CD4-positive, alpha-beta T cell (primary cell): Measurements from ENCODE around the gene TWSG1. TPM values are rescaled to one million over a fixed set of nuclear protein-coding genes. Genes with fewer than 3 reads are reported as not detected.

Experiments used
- ATAC-seq: fragments of 200-7000 bp; cut with Tn5 transposase; one replicate; pipeline ENCODE4 v1.10.0; 2022; ENCODE audit warnings: mild to moderate bottlenecking; ENCODE audit not compliant: poor library complexity
- CTCF ChIA-PET: fragments of 350-600 bp; sonication (Branson Sonifier 250); formaldehyde crosslinking; loops from one replicate; lab custom pipeline; 2021; ENCODE audit warnings: antibody characterized with exemption, inconsistent platforms; lab: Charles Lee
- POLR2A ChIA-PET: fragments of 350-600 bp; sonication (Branson Sonifier 250); formaldehyde crosslinking; loops from one replicate; lab custom pipeline; 2021; ENCODE audit warnings: antibody characterized with exemption, inconsistent platforms; lab: Charles Lee
- DNase-seq, 14 experiments: peaks; one replicate each; pipeline ENCODE4 v3.0.0-alpha.2; 2013 to 2020; ENCODE audit warnings: mixed read lengths in 2 of 14
- H3K27ac ChIP-seq, 2 donors: one replicate each; pipeline versions ENCODE4 v1.5.1 to v1.7.0; 2013; ENCODE audit warnings: low read length in 2 of 2, low read depth in 1 of 2, mild to moderate bottlenecking in 1 of 2
- H3K27me3 ChIP-seq, 2 experiments: 1 replicate in 1 of 2; 2 replicates in 1 of 2; pipeline versions ENCODE4 v1.6.1 to v1.7.0; 2013; ENCODE audit warnings: low read length in 2 of 2, control low read depth in 1 of 2, mild to moderate bottlenecking in 1 of 2, moderate library complexity in 1 of 2; ENCODE audit not compliant: insufficient read depth in 2 of 2, control insufficient read depth in 1 of 2
- H3K36me3 ChIP-seq: one replicate; pipeline ENCODE4 v1.6.1; 2013; ENCODE audit warnings: low read length, control low read depth; ENCODE audit not compliant: insufficient read depth
- H3K4me1 ChIP-seq: one replicate; pipeline ENCODE4 v1.6.1; 2013; ENCODE audit warnings: low read length, control low read depth; ENCODE audit not compliant: insufficient read depth
- H3K4me3 ChIP-seq: one replicate; pipeline ENCODE4 v1.5.1; 2013; ENCODE audit warnings: mild to moderate bottlenecking, low read length, moderate library complexity
- H3K9me3 ChIP-seq, 2 experiments: 1 replicate in 1 of 2; 2 replicates in 1 of 2; pipeline versions ENCODE4 v1.6.1 to v1.7.0; 2013; ENCODE audit warnings: low read length in 2 of 2, mild to moderate bottlenecking in 2 of 2, control low read depth in 1 of 2, moderate library complexity in 1 of 2; ENCODE audit not compliant: control insufficient read depth in 1 of 2, insufficient read depth in 1 of 2
- H3K27ac Mint-ChIP-seq: one replicate; pipeline ENCODE4 v1.8.0; 2020; ENCODE audit warnings: mixed read lengths
- H3K27me3 Mint-ChIP-seq: one replicate; pipeline ENCODE4 v1.8.0; 2021; ENCODE audit warnings: mixed read lengths
- H3K36me3 Mint-ChIP-seq: one replicate; pipeline ENCODE4 v1.8.0; 2021; ENCODE audit warnings: low read depth, mixed read lengths
- H3K4me1 Mint-ChIP-seq: one replicate; pipeline ENCODE4 v1.8.0; 2021; ENCODE audit warnings: low read depth, mixed read lengths
- H3K4me3 Mint-ChIP-seq: one replicate; pipeline ENCODE4 v1.8.0; 2020; ENCODE audit warnings: mild to moderate bottlenecking, mixed read lengths
- H3K9me3 Mint-ChIP-seq: one replicate; pipeline ENCODE4 v1.8.0; 2020; ENCODE audit warnings: mixed read lengths
- CTCF ChIP-seq: fragments of 200-600 bp; IDR thresholded peaks from one replicate; pipeline ENCODE4 v1.8.0; 2022; ENCODE audit warnings: antibody characterized with exemption, mild to moderate bottlenecking
- intact Hi-C, 2 experiments: fragments of 100-400 bp; cut with DNase I in 1 of 2; cut with micrococcal nuclease in 1 of 2; formaldehyde crosslinking; loops; one replicate each; pipeline versions ENCODE4 v1.15.1 to v1.9.0; 2023 to 2025; cut with DNase I, micrococcal nuclease
- total RNA-seq, 174 experiments: library from RNA in 2 of 174; stranded (reverse) in 2 of 174; gene quantifications; one replicate each; pipeline ENCODE4 v1.2.3 and lab custom pipeline; 2021 to 2026

Gene TWSG1
- total RNA-seq, 2 experiments from 2014 or later: 2.8 TPM

- H3K36me3 Mint-ChIP-seq: no peaks in the 10 kb centered on the region
- no peak overlapping the region for H3K4me3 Mint-ChIP-seq
- TF ChIP-seq CTCF: no peak
- POLR2A ChIA-PET: interaction anchor here (0.8 kb wide), 1 partner anchor 32 kb away, joined by 3 read pairs; no protein-coding TSS in a partner anchor
- no peaks in the 10 kb centered on the region for H3K27me3 ChIP-seq
- ATAC-seq: no peak
- no peaks in the 10 kb centered on the region for H3K9me3 Mint-ChIP-seq
- no peaks in the 10 kb centered on the region for H3K4me1 ChIP-seq
- H3K4me1 Mint-ChIP-seq: no peaks in the 10 kb centered on the region
- H3K4me3 ChIP-seq: no peak overlapping the region
- no peak overlapping the region for H3K27ac ChIP-seq
- H3K9me3 ChIP-seq: no peaks in the 10 kb centered on the region
- H3K36me3 ChIP-seq: no peaks in the 10 kb centered on the region
- no peak overlapping the region for H3K27ac Mint-ChIP-seq
- intact Hi-C loops: no loop called here
- no peak for DNase-seq
- CTCF ChIA-PET: no interaction called here
- H3K27me3 Mint-ChIP-seq: no peaks in the 10 kb centered on the region
These were observed 92.2 kb downstream of the TWSG1 start for GRCh38 chr18:9426753-9427152.

GRCh38 chr18:9428301-9428706, 93.7 kb downstream of the TWSG1 start:
- no peak for TF ChIP-seq CTCF
- ChIA-PET CTCF (no interaction called here), POLR2A (no interaction called here)
- Histone ChIP-seq H3K4me3 (no peak overlapping the region), H3K27ac (no peak overlapping the region), H3K27me3 (no peaks in the 10 kb centered on the region), H3K36me3 (no peaks in the 10 kb centered on the region), H3K9me3 (no peaks in the 10 kb centered on the region), H3K4me1 (no peaks in the 10 kb centered on the region)
- Mint-ChIP-seq H3K4me3 (no peak overlapping the region), H3K9me3 (no peaks in the 10 kb centered on the region), H3K27me3 (peaks cover 2% of the 10 kb centered on the region), H3K27ac (no peak overlapping the region), H3K36me3 (no peaks in the 10 kb centered on the region), H3K4me1 (peaks cover 1% of the 10 kb centered on the region)
- DNase-seq (no peak), ATAC-seq (no peak)
- intact Hi-C loops: no loop called here

GRCh38 chr18:9428862-9429661, 94.5 kb downstream of the TWSG1 start:
- ATAC-seq: no peak
- Mint-ChIP-seq H3K9me3 (no peaks in the 10 kb centered on the region), H3K27ac (no peak overlapping the region), H3K27me3 (peaks cover 7% of the 10 kb centered on the region), H3K36me3 (no peaks in the 10 kb centered on the region), H3K4me3 (no peak overlapping the region), H3K4me1 (peaks cover 6% of the 10 kb centered on the region)
- DNase-seq: no peak
- ChIA-PET POLR2A (no interaction called here), CTCF (no interaction called here)
- Histone ChIP-seq H3K36me3 (no peaks in the 10 kb centered on the region), H3K4me3 (no peak overlapping the region), H3K9me3 (no peaks in the 10 kb centered on the region), H3K27ac (no peak overlapping the region), H3K4me1 (no peaks in the 10 kb centered on the region), H3K27me3 (no peaks in the 10 kb centered on the region)
- intact Hi-C loops: no loop called here
- TF ChIP-seq CTCF: no peak
